MM.1S (cell line): ENCODE measurements around the gene NTSR1.

Experiments used
- DNase-seq: peaks from one replicate; pipeline ENCODE4 v3.0.0-alpha.2; 2015
- H2AFZ ChIP-seq: fragments of 300-600 bp; sonication (generic); 2 replicates; pipeline ENCODE4 v1.6.0; 2016; ENCODE audit warnings: antibody characterized with exemption, low read length
- H3F3A ChIP-seq: fragments of 300-600 bp; sonication (generic); 2 replicates; pipeline ENCODE4 v1.6.1; 2016; ENCODE audit warnings: mild to moderate bottlenecking, antibody characterized with exemption, low read length, moderate library complexity, mixed read lengths; ENCODE audit not compliant: insufficient read depth
- H3K27ac ChIP-seq: fragments of 300-600 bp; sonication (generic); 2 replicates; pipeline ENCODE4 v1.5.1; 2016; ENCODE audit warnings: mild to moderate bottlenecking, low read length
- H3K27me3 ChIP-seq: fragments of 300-600 bp; sonication (generic); replicated peaks from 2 replicates; pipeline ENCODE4 v1.6.0; 2016; ENCODE audit warnings: low read length; ENCODE audit not compliant: insufficient read depth
- H3K36me3 ChIP-seq: fragments of 300-600 bp; sonication (generic); replicated peaks from 2 replicates; pipeline ENCODE4 v1.6.1; 2016; ENCODE audit warnings: mild to moderate bottlenecking, low read length, mixed read lengths; ENCODE audit not compliant: insufficient read depth
- H3K4me1 ChIP-seq: fragments of 300-600 bp; sonication (generic); 2 replicates; pipeline ENCODE4 v1.6.1; 2016; ENCODE audit warnings: low read length, mixed read lengths
- H3K4me2 ChIP-seq: fragments of 300-600 bp; sonication (generic); 2 replicates; pipeline ENCODE4 v1.6.0; 2016; ENCODE audit warnings: low read depth, low read length
- H3K4me3 ChIP-seq: fragments of 300-600 bp; sonication (generic); 2 replicates; pipeline ENCODE4 v1.5.1; 2016; ENCODE audit warnings: low read length, mixed read lengths
- H3K79me2 ChIP-seq: fragments of 300-600 bp; sonication (generic); 2 replicates; pipeline ENCODE4 v1.6.1; 2016; ENCODE audit warnings: mixed run types, low read length, mixed read lengths
- H3K9ac ChIP-seq: fragments of 300-600 bp; sonication (generic); 2 replicates; pipeline ENCODE4 v1.6.1; 2016; ENCODE audit warnings: low read length, mixed read lengths
- H3K9me2 ChIP-seq: fragments of 300-600 bp; sonication (generic); replicated peaks from 2 replicates; pipeline ENCODE4 v1.6.1; 2016; ENCODE audit warnings: mild to moderate bottlenecking, low read length, mixed read lengths; ENCODE audit not compliant: insufficient read depth
- H3K9me3 ChIP-seq: fragments of 300-600 bp; sonication (generic); replicated peaks from 2 replicates; pipeline ENCODE4 v1.6.1; 2016; ENCODE audit warnings: mild to moderate bottlenecking, low read length, mixed read lengths; ENCODE audit not compliant: insufficient read depth
- H4K20me1 ChIP-seq: fragments of 300-600 bp; sonication (generic); 2 replicates; pipeline ENCODE4 v1.6.1; 2016; ENCODE audit warnings: mild to moderate bottlenecking, low read length, moderate library complexity, mixed read lengths; ENCODE audit not compliant: insufficient read depth
- CTCF ChIP-seq: fragments of 300-600 bp; sonication (generic); IDR thresholded peaks from 2 replicates; pipeline ENCODE4 v1.5.1; 2016; ENCODE audit warnings: antibody characterized with exemption, low read length, mixed read lengths
- EZH2 ChIP-seq: fragments of 300-600 bp; sonication (generic); optimal IDR thresholded peaks from 2 replicates; pipeline ENCODE3; 2017; ENCODE audit warnings: low read depth, mild to moderate bottlenecking, antibody characterized with exemption, low read length, mixed read lengths
- EZH2phosphoT487 ChIP-seq: fragments of 300-600 bp; sonication (generic); IDR thresholded peaks from 2 replicates; pipeline ENCODE4 v1.6.1; 2018; ENCODE audit warnings: antibody characterized with exemption, low read length

Gene NTSR1

GRCh38 chr20:62754991-62755356, 46.3 kb downstream of the NTSR1 start:
- H3K4me2 ChIP-seq, result no peak overlapping the region
- TF ChIP-seq EZH2 (no peak), EZH2phosphoT487 (no peak), CTCF (no peak)
- H4K20me1 ChIP-seq, result 0 out of 2 replicates have a peak, but pooled peaks cover 3% of the 10 kb centered on the region
- no peak for DNase-seq
- no peak overlapping the region for H3K27ac ChIP-seq
- no peaks in the 10 kb centered on the region for H3F3A ChIP-seq
- H3K36me3 ChIP-seq, result no peaks in the 10 kb centered on the region
- H2AFZ ChIP-seq, result no peak overlapping the region
- H3K9me3 ChIP-seq, result no peaks in the 10 kb centered on the region
- H3K4me1 ChIP-seq, result no peaks in the 10 kb centered on the region
- H3K4me3 ChIP-seq, result no peak overlapping the region
- H3K27me3 ChIP-seq, result peaks cover 89% of the 10 kb centered on the region
- H3K79me2 ChIP-seq, result no peaks in the 10 kb centered on the region
- H3K9me2 ChIP-seq, result no peaks in the 10 kb centered on the region
- no peak overlapping the region for H3K9ac ChIP-seq

GRCh38 chr20:62755817-62756724, 47.4 kb downstream of the NTSR1 start:
- Histone ChIP-seq H3K9me3 (no peaks in the 10 kb centered on the region), H3F3A (no peaks in the 10 kb centered on the region), H3K4me3 (no peak overlapping the region), H3K4me2 (no peak overlapping the region), H3K9ac (no peak overlapping the region), H3K27me3 (peaks cover 88% of the 10 kb centered on the region), H4K20me1 (0 out of 2 replicates have a peak, but pooled peaks cover 3% of the 10 kb centered on the region), H3K4me1 (no peaks in the 10 kb centered on the region), H2AFZ (no peak overlapping the region), H3K27ac (no peak overlapping the region), H3K9me2 (no peaks in the 10 kb centered on the region), H3K79me2 (no peaks in the 10 kb centered on the region), H3K36me3 (no peaks in the 10 kb centered on the region)
- TF ChIP-seq EZH2phosphoT487 (no peak), CTCF (no peak), EZH2 (no peak)
- no peak for DNase-seq

- Histone ChIP-seq H3K4me2 (no peak overlapping the region), H3K27me3 (peaks cover 86% of the 10 kb centered on the region), H3K36me3 (no peaks in the 10 kb centered on the region)
Observed at GRCh38 chr20:62758226-62758912, 49.7 kb downstream of the NTSR1 start.

More at GRCh38 chr20:62758226-62758912, 49.7 kb downstream of the NTSR1 start:
- DNase-seq, result no peak
- TF ChIP-seq CTCF (no peak), EZH2 (no peak), EZH2phosphoT487 (no peak)
- Histone ChIP-seq H3K9ac (no peak overlapping the region), H2AFZ (no peak overlapping the region), H3K4me3 (no peak overlapping the region), H4K20me1 (0 out of 2 replicates have a peak, but pooled peaks cover 3% of the 10 kb centered on the region), H3K4me1 (no peaks in the 10 kb centered on the region), H3K79me2 (no peaks in the 10 kb centered on the region), H3K27ac (no peak overlapping the region), H3F3A (no peaks in the 10 kb centered on the region), H3K9me3 (no peaks in the 10 kb centered on the region), H3K9me2 (no peaks in the 10 kb centered on the region)
